Neural cell (in vitro differentiated cells): Measurements from ENCODE around the gene GIPC3. TPM values are rescaled to one million over a fixed set of nuclear protein-coding genes. Genes with fewer than 3 reads are reported as not detected.

Source experiments
- H2AFZ ChIP-seq: fragments of 200-600, 300-800 bp; sonication (generic), shearing (Covaris generic); 2 replicates; pipeline ENCODE4 v1.6.0; 2014; ENCODE audit warnings: low read depth, mild to moderate bottlenecking, antibody characterized with exemption, low read length, moderate library complexity
- H3F3A ChIP-seq: fragments of 200-600 bp; shearing (Covaris generic); 2 replicates; pipeline ENCODE4 v1.6.1; 2016; ENCODE audit warnings: mild to moderate bottlenecking, moderate library complexity, mixed read lengths, antibody characterized with exemption, low read length; ENCODE audit not compliant: insufficient read depth, poor library complexity, severe bottlenecking
- H3K27ac ChIP-seq: fragments of 200-600, 300-800 bp; sonication (generic), shearing (Covaris generic); 2 replicates; pipeline ENCODE4 v1.5.1; 2014; ENCODE audit warnings: mild to moderate bottlenecking, low read length, moderate library complexity
- H3K27me3 ChIP-seq: fragments of 300-800, 200-600 bp; sonication (generic), shearing (Covaris generic); 2 replicates; pipeline ENCODE4 v1.6.0; 2014; ENCODE audit warnings: mild to moderate bottlenecking, low read depth, low read length, moderate library complexity; ENCODE audit not compliant: insufficient read depth
- H3K36me3 ChIP-seq: fragments of 300-800, 200-600 bp; sonication (generic), shearing (Covaris generic); 2 replicates; pipeline ENCODE4 v1.5.1; 2014; ENCODE audit warnings: mild to moderate bottlenecking, antibody characterized with exemption, low read length, moderate library complexity; ENCODE audit not compliant: insufficient read depth
- H3K4me2 ChIP-seq: fragments of 300-800, 200-600 bp; sonication (generic), shearing (Covaris generic); 2 replicates; pipeline ENCODE4 v1.6.0; 2014; ENCODE audit warnings: mild to moderate bottlenecking, low read length
- H3K4me3 ChIP-seq: fragments of 300-800, 200-600 bp; sonication (generic), shearing (Covaris generic); 2 replicates; pipeline ENCODE4 v1.5.1; 2014; ENCODE audit warnings: mild to moderate bottlenecking, low read length, moderate library complexity
- H3K79me2 ChIP-seq: fragments of 200-600 bp; shearing (Covaris generic); replicated peaks from 2 replicates; pipeline ENCODE4 v1.6.0; 2014; ENCODE audit warnings: mild to moderate bottlenecking, low read length, moderate library complexity; ENCODE audit not compliant: insufficient read depth
- H3K9ac ChIP-seq: fragments of 300-800, 200-600 bp; sonication (generic), shearing (Covaris generic); 2 replicates; pipeline ENCODE4 v1.6.1; 2016; ENCODE audit warnings: mild to moderate bottlenecking, low read length, mixed read lengths
- H3K9me2 ChIP-seq: fragments of 200-600 bp; shearing (Covaris generic); 2 replicates; pipeline ENCODE4 v1.6.1; 2016; ENCODE audit warnings: mild to moderate bottlenecking, low read length, mixed read lengths; ENCODE audit not compliant: insufficient read depth
- H3K9me3 ChIP-seq: fragments of 200-600, 300-800 bp; sonication (generic), shearing (Covaris generic); 2 replicates; pipeline ENCODE4 v1.6.1; 2016; ENCODE audit warnings: mild to moderate bottlenecking, mixed run types, low read length, moderate library complexity, mixed read lengths
- H4K20me1 ChIP-seq: fragments of 200-600 bp; shearing (Covaris generic); 2 replicates; pipeline ENCODE4 v1.6.1; 2016; ENCODE audit warnings: mild to moderate bottlenecking, mixed run types; ENCODE audit not compliant: insufficient read depth
- CTCF ChIP-seq: fragments of 450-650 bp; IDR thresholded peaks from 2 replicates; pipeline ENCODE4 v1.5.1; 2014; ENCODE audit warnings: antibody characterized with exemption, mild to moderate bottlenecking, moderate library complexity; ENCODE audit not compliant: poor library complexity, severe bottlenecking
- EZH2 ChIP-seq: fragments of 200-600, 300-800 bp; shearing (Covaris generic), sonication (generic); IDR thresholded peaks from 2 replicates; pipeline ENCODE4 v1.6.1; 2014; ENCODE audit warnings: antibody characterized with exemption, low read length, borderline replicate concordance, mild to moderate bottlenecking; ENCODE audit not compliant: insufficient read depth, poor library complexity, severe bottlenecking
- MXI1 ChIP-seq: fragments of 450-650 bp; conservative IDR thresholded peaks from 2 replicates; pipeline ENCODE4 v1.6.1; 2014; ENCODE audit warnings: antibody characterized with exemption, mild to moderate bottlenecking; ENCODE audit not compliant: poor library complexity, severe bottlenecking
- POLR2AphosphoS5 ChIP-seq: IDR thresholded peaks from 2 replicates; pipeline ENCODE4 v1.6.1; 2012
- RAD21 ChIP-seq: fragments of 450-650 bp; conservative IDR thresholded peaks from 2 replicates; pipeline ENCODE4 v1.6.1; 2014; ENCODE audit warnings: antibody characterized with exemption, mild to moderate bottlenecking, moderate library complexity
- SMC3 ChIP-seq: fragments of 450-650 bp; conservative IDR thresholded peaks from 2 replicates; pipeline ENCODE4 v1.6.1; 2014; ENCODE audit warnings: antibody characterized with exemption, mild to moderate bottlenecking, moderate library complexity; ENCODE audit not compliant: poor library complexity
- TAF1 ChIP-seq: IDR thresholded peaks from 2 replicates; pipeline ENCODE4 v1.6.1; 2012; ENCODE audit warnings: low read depth
- polyA plus RNA-seq: library from polyadenylated mRNA; depleted of rRNA; stranded (reverse); fragments of >200 nt; gene quantifications from 2 replicates; pipeline ENCODE4 v1.2.3, GENCODE V29; 2014
- TF ChIP-seq, protein P1 (sequence below): IDR thresholded peaks from 2 replicates; pipeline ENCODE4 v1.6.1; 2012; ENCODE audit warnings: borderline replicate concordance

The GIPC3 gene
- polyA plus RNA-seq, 1 donor from 2014 or later: not detected

GRCh38 chr19:3636962-3637361 lies 51.7 kb downstream of the GIPC3 start:
- H3K36me3 ChIP-seq: no peaks in the 10 kb centered on the region
- H3F3A ChIP-seq: no peaks in the 10 kb centered on the region
- H3K9me3 ChIP-seq: no peaks in the 10 kb centered on the region
- no peak overlapping the region for H3K27ac ChIP-seq
- no peak for TF ChIP-seq POLR2AphosphoS5
- TF ChIP-seq TAF1: no peak
- no peak for TF ChIP-seq SMC3
- TF ChIP-seq CTCF: no peak
- no peak for TF ChIP-seq MXI1
- H3K4me2 ChIP-seq: no peak overlapping the region
- H3K9me2 ChIP-seq: no peaks in the 10 kb centered on the region
- H3K9ac ChIP-seq: no peak overlapping the region
- H3K4me3 ChIP-seq: no peak overlapping the region
- no peak overlapping the region for H2AFZ ChIP-seq
- no peaks in the 10 kb centered on the region for H3K79me2 ChIP-seq
- no peaks in the 10 kb centered on the region for H4K20me1 ChIP-seq
- H3K27me3 ChIP-seq: no peaks in the 10 kb centered on the region

GRCh38 chr19:3637621-3638020 lies 52.3 kb downstream of the GIPC3 start:
- Histone ChIP-seq H3K4me3 (no peak overlapping the region), H3K79me2 (no peaks in the 10 kb centered on the region), H2AFZ (no peak overlapping the region), H3K9me3 (no peaks in the 10 kb centered on the region), H4K20me1 (no peaks in the 10 kb centered on the region), H3K9ac (no peak overlapping the region), H3K27ac (no peak overlapping the region), H3K27me3 (no peaks in the 10 kb centered on the region), H3K36me3 (no peaks in the 10 kb centered on the region), H3K9me2 (no peaks in the 10 kb centered on the region), H3F3A (no peaks in the 10 kb centered on the region), H3K4me2 (no peak overlapping the region)
- TF ChIP-seq MXI1 (no peak), CTCF (no peak), POLR2AphosphoS5 (no peak), EZH2 (no peak), TAF1 (no peak), RAD21 (no peak)
- TF ChIP-seq, protein P1, sequence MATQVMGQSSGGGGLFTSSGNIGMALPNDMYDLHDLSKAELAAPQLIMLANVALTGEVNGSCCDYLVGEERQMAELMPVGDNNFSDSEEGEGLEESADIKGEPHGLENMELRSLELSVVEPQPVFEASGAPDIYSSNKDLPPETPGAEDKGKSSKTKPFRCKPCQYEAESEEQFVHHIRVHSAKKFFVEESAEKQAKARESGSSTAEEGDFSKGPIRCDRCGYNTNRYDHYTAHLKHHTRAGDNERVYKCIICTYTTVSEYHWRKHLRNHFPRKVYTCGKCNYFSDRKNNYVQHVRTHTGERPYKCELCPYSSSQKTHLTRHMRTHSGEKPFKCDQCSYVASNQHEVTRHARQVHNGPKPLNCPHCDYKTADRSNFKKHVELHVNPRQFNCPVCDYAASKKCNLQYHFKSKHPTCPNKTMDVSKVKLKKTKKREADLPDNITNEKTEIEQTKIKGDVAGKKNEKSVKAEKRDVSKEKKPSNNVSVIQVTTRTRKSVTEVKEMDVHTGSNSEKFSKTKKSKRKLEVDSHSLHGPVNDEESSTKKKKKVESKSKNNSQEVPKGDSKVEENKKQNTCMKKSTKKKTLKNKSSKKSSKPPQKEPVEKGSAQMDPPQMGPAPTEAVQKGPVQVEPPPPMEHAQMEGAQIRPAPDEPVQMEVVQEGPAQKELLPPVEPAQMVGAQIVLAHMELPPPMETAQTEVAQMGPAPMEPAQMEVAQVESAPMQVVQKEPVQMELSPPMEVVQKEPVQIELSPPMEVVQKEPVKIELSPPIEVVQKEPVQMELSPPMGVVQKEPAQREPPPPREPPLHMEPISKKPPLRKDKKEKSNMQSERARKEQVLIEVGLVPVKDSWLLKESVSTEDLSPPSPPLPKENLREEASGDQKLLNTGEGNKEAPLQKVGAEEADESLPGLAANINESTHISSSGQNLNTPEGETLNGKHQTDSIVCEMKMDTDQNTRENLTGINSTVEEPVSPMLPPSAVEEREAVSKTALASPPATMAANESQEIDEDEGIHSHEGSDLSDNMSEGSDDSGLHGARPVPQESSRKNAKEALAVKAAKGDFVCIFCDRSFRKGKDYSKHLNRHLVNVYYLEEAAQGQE: no peak
